ENCODE results near the gene ANGPTL7. TPM values are rescaled to one million over a fixed set of nuclear protein-coding genes. Genes with fewer than 3 reads are reported as not detected.
A peak's percentile ranks its signal among the peaks of the same experiment; 100 is the strongest.
"Not testable (repeated sequence)": the region's sequence is repeated elsewhere in the genome, so short reads cannot be mapped to it uniquely, and the experiment has no call there.

Gene ANGPTL7
- total RNA-seq, 1 donor from 2014 or later: 2.0 TPM

GRCh38 chr1:11158291-11158690, 30.9 kb upstream of the ANGPTL7 start:
- intact Hi-C loops (cut with DNase I): no loop called here
- DNase-seq (ENCODE audit: low spot score in 2 of 2): no peak
- H3K36me3 ChIP-seq: peaks cover 15 to 31% of the 10 kb centered on the region in 2 donors

GRCh38 chr1:11158720-11159321, 30.3 kb upstream of the ANGPTL7 start:
- H3K36me3 ChIP-seq: peaks cover 15 to 31% of the 10 kb centered on the region in 2 donors
- DNase-seq (ENCODE audit: low spot score in 2 of 2): no peak
- no peak overlapping the region for H3K4me3 ChIP-seq
- H3K27ac ChIP-seq: peak overlapping the region; percentile 9 to 62
- no peak for TF ChIP-seq CTCF (IDR thresholded peaks at IDR 0.05)
- H3K4me1 ChIP-seq: peaks cover 3 to 11% of the 10 kb centered on the region in 2 donors
- no peaks in the 10 kb centered on the region for H3K9me3 ChIP-seq
- H3K27me3 ChIP-seq: no peaks in the 10 kb centered on the region
- intact Hi-C loops (cut with DNase I): no loop called here

More at GRCh38 chr1:11158291-11158690, 30.9 kb upstream of the ANGPTL7 start:
- H3K4me3 ChIP-seq: no peak overlapping the region
- no peaks in the 10 kb centered on the region for H3K9me3 ChIP-seq
- H3K27me3 ChIP-seq: no peaks in the 10 kb centered on the region
- TF ChIP-seq CTCF (IDR thresholded peaks at IDR 0.05): no peak
- peak overlapping the region; percentile 62 to 63 for H3K27ac ChIP-seq
- peaks cover 3 to 11% of the 10 kb centered on the region in 2 donors for H3K4me1 ChIP-seq

DNA sequence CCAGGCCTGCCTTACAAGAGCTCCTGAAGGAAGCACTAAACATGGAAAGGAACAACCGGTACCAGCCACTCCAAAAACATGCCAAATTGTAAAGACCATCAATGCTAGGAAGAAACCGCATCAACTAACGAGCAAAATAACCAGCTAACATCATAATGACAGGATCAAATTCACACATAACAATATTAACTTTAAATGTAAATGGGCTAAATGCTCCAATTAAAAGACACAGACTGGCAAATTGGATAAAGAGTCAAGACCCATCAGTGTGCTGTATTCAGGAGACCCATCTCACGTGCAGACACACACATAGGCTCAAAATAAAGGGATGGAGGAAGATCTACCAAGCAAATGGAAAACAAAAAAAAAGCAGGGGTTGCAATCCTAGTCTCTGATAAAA, 26.4 kb upstream of the ANGPTL7 start:
- H3K4me1 ChIP-seq; DNase-seq (ENCODE audit: low spot score in 2 of 2); intact Hi-C loops (cut with DNase I); H3K9me3 ChIP-seq; H3K4me3 ChIP-seq; H3K27me3 ChIP-seq; H3K27ac ChIP-seq: not testable (repeated sequence)
- H3K36me3 ChIP-seq: peaks cover 0 to 16% of the 10 kb centered on the region in 2 donors

DNA sequence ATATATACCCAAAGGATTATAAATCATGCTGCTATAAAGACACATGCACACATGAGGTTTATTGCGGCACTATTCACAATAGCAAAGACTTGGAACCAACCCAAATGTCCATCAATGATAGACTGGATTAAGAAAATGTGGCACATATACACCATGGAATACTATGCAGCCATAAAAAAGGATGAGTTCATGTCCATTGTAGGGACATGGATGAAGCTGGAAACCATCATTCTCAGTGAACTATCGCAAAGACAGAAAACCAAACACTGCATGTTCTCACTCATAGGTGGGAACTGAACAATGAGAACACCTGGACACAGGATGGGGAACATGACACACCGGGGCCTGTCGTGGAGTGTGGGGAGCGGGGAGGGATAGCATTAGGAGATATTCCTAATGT, 22.4 kb upstream of the ANGPTL7 start:
- H3K4me3 ChIP-seq; intact Hi-C loops (cut with DNase I); DNase-seq (ENCODE audit: low spot score in 2 of 2); H3K27me3 ChIP-seq; H3K27ac ChIP-seq; H3K9me3 ChIP-seq; H3K36me3 ChIP-seq; H3K4me1 ChIP-seq: not testable (repeated sequence)

DNA sequence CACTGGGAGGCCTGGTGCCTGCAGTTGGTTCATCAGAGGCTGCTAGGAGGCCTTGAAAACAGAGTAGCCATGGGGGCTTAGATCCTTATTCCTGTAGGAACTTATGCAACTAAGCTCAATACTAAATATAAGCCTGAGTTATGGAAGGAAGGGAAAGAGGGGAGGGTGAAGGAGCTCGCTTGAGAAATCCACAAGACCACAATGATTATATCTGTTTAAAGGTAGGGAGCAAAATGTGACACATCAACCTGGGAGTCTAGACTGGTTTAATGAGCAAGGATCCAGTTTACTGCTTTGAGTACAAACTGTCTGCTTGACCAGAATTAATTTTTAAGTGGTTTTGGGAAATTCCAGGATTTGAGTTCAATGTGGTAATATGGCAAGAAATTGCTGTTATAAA, 20.4 kb upstream of the ANGPTL7 start:
- Histone ChIP-seq H3K9me3 (no peaks in the 10 kb centered on the region), H3K4me3 (no peak overlapping the region), H3K27ac (no peak overlapping the region), H3K27me3 (no peaks in the 10 kb centered on the region), H3K36me3 (peaks cover 0 to 10% of the 10 kb centered on the region in 2 donors), H3K4me1 (no peaks in the 10 kb centered on the region)
- no peak for DNase-seq (ENCODE audit: low spot score in 2 of 2)
- intact Hi-C loops (cut with DNase I): no loop called here
- no peak for TF ChIP-seq CTCF (IDR thresholded peaks at IDR 0.05)

- Histone ChIP-seq H3K27me3 (no peaks in the 10 kb centered on the region), H3K27ac (no peak overlapping the region), H3K4me3 (no peak overlapping the region), H3K4me1 (no peaks in the 10 kb centered on the region), H3K9me3 (no peaks in the 10 kb centered on the region), H3K36me3 (peaks cover 0 to 10% of the 10 kb centered on the region in 2 donors)
- TF ChIP-seq CTCF (IDR thresholded peaks at IDR 0.05): no peak
- DNase-seq (ENCODE audit: low spot score in 2 of 2): no peak
- intact Hi-C loops (cut with DNase I): no loop called here
Observed at GRCh38 chr1:11169202-11169601, 20.0 kb upstream of the ANGPTL7 start.

DNA sequence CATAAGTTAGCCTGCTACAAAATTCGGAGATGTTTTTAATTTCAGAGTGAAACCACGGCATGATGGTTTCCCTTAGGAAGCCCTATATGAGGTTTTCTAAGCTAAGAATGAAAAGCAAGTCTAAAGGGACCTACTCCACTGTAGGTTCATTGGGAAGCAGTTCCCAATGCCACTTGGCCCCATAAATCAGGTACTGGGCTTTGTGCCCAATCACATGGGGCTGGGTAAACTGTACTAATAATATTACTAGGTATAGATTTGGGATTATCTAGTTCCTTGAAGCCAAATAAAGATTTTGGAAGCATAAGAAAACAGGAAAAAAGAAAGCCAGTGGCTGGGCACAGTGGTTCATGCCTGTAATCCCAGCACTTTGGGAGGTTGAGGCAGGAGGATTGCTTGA, 19.1 kb upstream of the ANGPTL7 start:
- Histone ChIP-seq H3K4me3 (no peak overlapping the region), H3K9me3 (no peaks in the 10 kb centered on the region), H3K36me3 (peaks cover 0 to 10% of the 10 kb centered on the region in 2 donors), H3K4me1 (no peaks in the 10 kb centered on the region), H3K27me3 (no peaks in the 10 kb centered on the region), H3K27ac (no peak overlapping the region)
- intact Hi-C loops (cut with DNase I): no loop called here
- no peak for TF ChIP-seq CTCF (IDR thresholded peaks at IDR 0.05)
- DNase-seq (ENCODE audit: low spot score in 2 of 2): no peak

Data from ascending aorta (tissue), 2 donors.